ENCODE data around the gene RAB7A.
"Not testable (repeated sequence)": the region's sequence is repeated elsewhere in the genome, so short reads cannot be mapped to it uniquely, and the experiment has no call there.

RAB7A gene

GRCh38 chr3:128760881-128761280 is 34.9 kb downstream of the RAB7A start:
- no peak for DNase-seq

GRCh38 chr3:128761392-128761791 is 35.4 kb downstream of the RAB7A start:
- no peak for DNase-seq

DNA sequence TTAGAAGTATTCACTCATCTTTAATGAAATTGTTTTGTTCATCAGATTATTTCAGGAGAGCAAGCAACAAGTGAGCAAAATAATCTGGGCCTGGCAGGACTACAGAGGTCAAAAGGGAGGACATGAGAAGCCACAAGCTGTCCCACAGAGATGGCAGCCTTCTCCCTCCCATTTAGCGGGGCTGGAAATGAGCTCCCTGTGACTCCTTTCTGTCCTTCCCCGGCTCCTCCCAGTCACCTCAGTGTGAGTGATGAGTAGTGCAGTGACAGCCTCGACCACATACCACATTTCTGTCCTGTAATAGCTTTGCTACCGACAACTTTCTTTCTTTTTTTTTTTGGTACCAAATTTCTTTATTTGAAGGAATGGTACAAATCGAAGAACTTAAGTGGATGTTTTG is 38.0 kb downstream of the RAB7A start:
- no peak for DNase-seq

DNA sequence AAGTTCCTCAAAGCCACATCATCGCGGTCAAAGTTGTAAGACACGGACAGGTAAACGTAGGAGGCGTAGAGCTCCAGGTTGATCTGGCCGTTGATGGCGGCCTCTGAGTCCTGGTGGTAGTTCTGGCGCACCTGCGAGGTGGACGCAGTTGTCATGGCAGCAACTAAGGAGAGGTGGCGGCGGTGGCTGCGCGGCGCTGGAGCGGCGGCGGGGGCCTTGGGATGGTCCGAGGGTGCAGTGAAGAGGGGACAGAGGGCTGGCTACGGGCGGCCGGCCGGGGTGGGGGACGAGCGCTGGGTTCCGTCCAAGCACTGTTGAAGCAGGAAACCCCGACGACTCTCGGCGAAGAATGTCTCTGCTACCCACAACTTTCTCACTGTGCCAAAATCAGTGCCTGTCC is 38.9 kb downstream of the RAB7A start:
- DNase-seq: no peak

- DNase-seq: no peak
These were observed 41.2 kb downstream of the RAB7A start for GRCh38 chr3:128767094-128767750.

DNA sequence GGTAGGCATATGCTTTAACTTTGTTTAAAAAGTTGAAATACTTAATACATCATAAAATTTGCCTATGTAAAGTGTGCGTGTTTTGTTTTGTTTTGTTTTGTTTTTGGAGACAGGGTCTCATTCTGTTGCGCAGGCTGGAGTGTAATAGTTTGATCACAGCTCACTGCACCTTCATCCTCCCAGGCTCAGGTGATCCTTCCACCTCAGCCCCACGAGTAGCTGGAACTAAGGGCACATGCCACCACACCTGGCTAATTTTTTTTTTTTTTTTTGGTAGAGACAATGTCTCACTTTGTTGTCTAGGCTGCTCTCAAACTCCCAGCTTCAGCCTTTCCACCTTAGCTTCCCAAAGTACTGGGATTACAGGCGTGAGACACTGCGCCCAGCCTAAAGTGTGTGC is 42.5 kb downstream of the RAB7A start:
- no peak for DNase-seq

- DNase-seq: no peak
These were observed 44.4 kb downstream of the RAB7A start for GRCh38 chr3:128770387-128770786.

GRCh38 chr3:128773189-128773588 is 47.2 kb downstream of the RAB7A start:
- DNase-seq: not testable (repeated sequence)

DNA sequence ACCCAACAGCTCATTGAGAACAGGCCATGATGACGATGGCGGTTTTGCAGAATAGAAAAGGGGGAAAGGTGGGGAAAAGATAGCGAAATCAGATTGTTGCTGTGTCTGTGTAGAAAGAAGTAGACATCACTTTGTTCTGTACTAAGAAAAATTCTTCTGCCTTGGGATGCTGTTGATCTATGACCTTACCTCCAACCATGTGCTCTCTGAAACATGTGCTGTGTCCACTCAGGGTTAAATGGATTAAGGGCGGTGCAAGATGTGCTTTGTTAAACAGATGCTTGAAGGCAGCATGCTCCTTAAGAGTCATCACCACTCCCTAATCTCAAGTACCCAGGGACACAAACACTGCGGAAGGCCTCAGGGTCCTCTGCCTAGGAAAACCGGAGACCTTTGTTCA is 47.6 kb downstream of the RAB7A start:
- not testable (repeated sequence) for DNase-seq

GRCh38 chr3:128775241-128775640 is 49.3 kb downstream of the RAB7A start:
- DNase-seq: no peak

DNA sequence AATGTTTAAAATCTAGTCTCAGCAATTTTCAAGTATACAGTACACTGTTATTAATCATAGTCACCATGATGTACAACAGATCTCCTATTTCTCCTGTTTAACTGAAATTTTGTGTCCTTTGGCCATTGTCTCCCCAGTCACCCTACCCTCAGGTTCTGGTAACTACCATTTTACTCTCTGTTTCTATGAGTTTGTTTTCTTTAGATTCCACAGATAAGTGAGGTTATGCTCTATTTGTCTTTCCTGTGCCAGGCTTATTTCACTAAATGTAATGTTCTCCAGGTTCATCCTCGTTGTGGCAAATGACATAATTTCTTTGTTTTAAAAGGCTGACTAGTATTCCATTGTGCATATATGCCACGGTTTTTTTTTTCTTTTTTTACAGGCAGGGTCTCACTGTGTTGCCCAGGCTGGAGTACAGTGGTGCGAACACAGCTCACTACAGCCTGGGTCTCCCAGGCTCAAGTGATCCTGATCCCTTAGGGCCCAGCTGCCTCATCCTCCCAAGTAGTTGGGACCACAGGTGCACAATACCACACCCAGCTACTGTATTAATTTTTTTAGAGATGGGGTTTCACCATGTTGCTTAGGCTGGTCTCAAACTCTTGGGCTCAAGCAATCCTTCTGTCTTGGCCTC is 50.0 kb downstream of the RAB7A start:
- no peak for DNase-seq

- no peak for DNase-seq
These were observed 54.3 kb downstream of the RAB7A start for GRCh38 chr3:128780101-128780837.

DNA sequence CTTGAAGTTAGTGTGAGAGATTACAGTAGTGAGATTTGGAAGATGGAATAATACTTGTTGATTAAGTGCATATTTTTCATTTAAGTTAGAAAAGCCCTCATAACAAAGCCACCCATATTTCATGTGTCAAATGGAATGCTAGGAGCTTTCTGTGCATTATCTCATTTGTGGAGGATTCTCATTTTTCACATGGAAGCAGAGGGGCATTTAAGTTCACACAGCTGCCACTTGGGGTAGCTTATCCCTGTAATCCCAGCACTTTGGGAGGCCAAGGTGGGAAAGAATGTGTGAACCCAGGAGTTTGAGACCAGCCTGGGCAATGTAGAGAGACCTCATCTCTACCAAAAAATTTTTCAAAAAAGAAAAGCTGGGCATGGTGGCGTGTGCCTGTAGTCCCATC is 55.2 kb downstream of the RAB7A start:
- no peak for DNase-seq

GRCh38 chr3:128782282-128783146 is 56.5 kb downstream of the RAB7A start:
- no peak for DNase-seq

- DNase-seq: no peak
These were observed 57.8 kb downstream of the RAB7A start for GRCh38 chr3:128783774-128784173.

GRCh38 chr3:128784232-128784631 is 58.2 kb downstream of the RAB7A start:
- DNase-seq: no peak

DNA sequence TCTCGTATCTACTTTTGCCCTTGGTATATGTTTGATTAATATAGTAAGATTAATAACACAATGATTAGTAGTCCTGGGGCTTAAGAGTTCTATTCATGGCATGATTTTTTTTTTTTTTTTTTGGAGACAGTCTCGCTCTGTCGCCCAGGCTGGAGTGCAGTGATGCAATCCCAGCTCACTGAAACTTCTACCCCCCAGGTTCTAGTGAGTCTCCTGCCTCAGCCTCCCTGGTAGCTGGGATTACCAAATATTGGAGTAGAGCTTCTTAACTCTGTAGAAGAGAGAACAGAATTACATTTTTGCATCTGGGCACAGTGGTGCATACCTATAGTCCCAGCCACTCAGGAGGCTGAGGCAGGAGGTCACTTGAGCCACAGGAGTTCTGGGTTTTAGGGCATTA is 58.9 kb downstream of the RAB7A start:
- DNase-seq: no peak

- no peak for DNase-seq
These were observed 60.5 kb downstream of the RAB7A start for GRCh38 chr3:128786434-128787020.

- no peak for DNase-seq
These were observed 61.6 kb downstream of the RAB7A start for GRCh38 chr3:128787256-128788253.

DNA sequence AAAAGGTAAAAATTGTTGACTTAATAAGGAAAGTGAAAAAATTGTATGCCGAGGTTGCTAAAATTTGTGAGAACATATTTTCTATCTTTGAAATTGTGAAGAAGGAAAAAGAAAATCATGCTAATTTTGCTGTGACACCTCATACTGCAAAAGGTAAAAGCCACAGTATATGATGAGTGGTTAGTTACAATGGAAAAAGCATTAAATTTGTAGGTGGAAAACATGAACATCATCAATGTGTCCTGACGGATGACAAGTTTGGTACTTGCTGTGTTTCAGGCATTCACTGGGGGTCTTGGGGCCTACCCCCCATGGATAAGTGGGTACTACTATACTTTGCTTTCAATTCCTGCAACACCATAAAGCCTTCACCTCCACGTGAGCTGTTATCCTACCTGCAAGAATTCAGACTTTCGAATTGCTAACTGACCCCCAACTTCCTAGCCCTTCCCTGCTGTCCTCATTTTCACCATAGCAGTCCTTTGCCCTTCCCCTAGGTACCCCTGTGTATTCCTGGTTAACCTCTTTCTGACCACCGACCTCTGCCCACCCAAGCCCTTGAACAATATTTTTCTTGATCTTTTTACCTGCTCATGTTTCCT is 62.4 kb downstream of the RAB7A start:
- DNase-seq: no peak
